Activated CD4-positive, alpha-beta T cell treated with anti-CD3 and anti-CD28 coated beads for 24 hours (primary cell): ENCODE results near the gene SUDS3.

Experiments used
- DNase-seq, 2 donors: peaks; one replicate each; pipeline ENCODE4 v3.0.0-alpha.2; 2020; ENCODE audit warnings: low read depth in 2 of 2

The SUDS3 gene

DNA sequence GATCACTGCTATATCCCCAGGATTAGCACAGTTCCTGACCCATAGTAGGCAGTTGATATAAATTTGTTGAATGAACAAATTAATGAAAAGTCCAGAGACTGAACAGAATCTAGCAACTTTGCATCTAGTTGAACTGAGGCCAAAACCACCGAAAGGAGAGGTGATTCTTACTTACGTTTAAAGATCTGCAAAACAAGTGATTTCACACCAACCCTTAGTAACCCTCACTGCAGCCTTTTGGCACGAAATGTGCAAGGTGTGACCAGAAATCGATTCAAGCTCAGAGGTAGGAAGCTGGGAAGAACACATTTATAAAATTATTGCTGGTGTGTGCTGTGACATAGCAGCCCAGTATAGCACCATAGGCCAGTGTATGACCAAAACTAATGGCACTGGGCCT lies 70.8 kb downstream of the SUDS3 start:
- DNase-seq, result no peak

DNA sequence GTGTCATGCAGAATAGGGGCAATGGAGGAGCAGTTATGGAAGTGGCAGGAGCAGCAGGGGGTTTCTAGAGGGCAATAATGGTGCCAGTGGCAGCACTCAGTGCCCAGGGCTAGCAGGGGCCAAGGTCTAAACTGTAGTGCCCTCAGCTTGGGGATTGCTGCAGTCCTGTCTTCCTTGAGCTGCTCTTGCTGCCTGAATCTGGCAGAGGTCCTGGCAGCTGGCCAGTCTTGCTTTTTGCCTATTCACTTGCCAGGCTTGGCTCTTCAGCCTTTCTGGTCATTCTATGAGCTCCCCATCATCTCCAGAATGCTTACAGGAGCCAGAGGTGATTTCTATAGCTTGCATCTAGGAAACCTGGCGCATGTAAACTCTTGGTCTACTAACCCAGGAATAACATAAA lies 72.0 kb downstream of the SUDS3 start:
- DNase-seq, result no peak

DNA sequence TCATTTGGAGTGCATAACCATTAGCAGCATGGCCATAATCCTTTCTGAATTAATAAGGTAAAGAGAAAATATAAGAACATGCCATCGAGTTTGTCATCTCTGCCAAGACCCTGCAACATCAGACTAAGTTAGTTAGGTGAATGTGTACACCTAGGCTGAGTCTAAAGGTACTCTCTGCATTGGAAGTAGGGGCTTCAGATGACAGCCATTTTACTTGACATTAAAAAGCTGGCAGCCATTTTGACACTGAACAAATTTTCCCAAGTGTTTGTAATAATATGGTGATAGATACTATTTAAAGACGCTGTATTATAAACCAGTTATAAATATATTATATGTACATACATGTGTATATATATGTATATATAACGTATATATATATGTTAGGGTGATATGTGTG lies 79.0 kb downstream of the SUDS3 start:
- no peak for DNase-seq

DNA sequence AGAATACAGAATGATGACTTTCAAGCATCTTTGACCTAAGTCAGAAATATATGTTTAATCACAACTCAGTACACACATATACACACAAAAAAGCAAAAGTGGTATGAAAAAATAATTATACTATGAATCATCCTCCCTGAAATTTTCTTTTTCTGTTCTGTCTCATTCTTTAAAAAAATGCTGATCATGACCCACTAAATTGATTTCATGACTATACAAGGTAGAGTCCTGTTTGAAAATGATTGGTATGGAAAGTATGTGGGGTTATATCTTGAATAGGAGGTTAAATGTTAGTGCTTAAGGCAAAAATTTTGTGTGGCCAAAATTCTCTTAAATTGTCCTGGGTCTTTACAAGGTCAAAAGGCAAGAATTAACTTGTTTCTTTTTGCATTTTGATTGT lies 80.4 kb downstream of the SUDS3 start:
- DNase-seq, result no peak

DNA sequence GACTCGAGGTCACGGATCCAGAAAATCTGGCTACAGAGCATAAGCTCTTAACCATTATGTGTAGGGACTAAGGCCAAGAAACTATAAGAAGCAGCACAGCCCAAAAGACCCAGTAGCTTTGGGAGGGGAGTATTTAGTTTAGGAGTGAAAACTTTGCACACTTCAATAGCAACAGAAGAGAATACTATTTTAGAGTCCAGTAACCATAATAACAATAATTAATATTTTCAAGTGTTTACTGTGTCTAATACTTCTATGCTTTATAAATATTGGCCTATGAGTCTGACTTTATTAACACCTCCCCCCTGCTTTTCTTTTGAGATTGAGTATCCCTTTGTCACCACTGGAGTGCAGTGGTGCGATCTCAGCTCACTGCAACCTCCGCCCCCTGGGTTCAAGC lies 82.8 kb downstream of the SUDS3 start:
- no peak for DNase-seq

DNA sequence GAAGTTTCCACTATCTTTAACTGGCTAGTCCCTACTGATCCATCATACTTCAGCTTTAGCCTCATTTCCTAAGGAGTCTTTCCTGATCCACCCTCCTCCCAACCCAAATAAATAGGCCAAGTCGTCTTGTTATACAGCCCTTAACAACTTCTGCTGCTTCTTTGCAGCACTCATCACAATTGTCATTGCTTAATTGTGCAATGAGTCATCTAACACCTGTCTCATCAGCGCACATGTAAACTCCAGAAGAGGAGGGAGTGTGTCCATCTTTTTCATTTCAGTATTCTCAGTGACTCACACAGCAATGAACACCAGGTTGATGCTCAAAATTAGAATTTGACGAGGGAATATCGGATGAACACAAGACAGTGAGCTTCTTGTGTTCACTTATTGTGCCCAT lies 87.3 kb downstream of the SUDS3 start:
- no peak for DNase-seq

DNA sequence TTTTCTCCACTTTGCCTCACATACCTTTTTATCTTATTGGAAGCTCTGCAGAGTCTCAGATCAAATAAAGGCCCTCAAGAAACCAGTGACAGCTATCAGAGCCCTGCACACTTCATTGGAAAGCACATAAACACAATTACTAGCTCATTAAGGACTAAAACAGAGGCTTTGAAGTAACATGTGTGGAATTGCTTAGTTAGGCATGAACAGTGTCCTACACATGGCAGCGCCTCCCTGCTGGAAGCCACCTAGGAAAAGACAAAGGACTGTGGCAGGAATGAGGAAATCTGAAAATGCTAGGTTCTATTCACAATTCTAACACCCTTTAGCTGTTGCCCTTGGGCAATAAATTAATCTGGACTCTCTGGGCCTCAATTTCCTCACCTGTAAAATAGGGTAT lies 89.4 kb downstream of the SUDS3 start:
- DNase-seq, result no peak
